Measurements from ENCODE around the gene RAPGEFL1.

The RAPGEFL1 gene

DNA sequence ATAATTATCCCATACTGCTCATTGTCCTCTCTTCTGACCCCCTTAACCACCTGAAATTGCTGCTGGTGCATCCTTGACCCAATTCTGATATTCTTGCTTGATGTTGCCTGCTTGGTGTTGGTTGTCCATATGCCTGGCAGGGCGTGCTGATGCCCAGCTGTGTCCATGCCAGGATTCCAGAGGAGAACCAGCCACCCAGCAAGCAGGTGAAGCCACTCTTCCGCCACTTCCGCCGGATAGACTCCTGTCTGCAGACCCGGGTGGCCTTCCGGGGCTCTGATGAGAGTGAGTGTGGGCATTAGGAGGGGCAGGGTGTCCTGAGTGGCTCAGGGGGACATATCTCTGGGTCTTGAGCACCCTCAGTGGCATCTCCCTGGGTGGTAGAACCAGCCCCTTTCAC, 11.4 kb downstream of the RAPGEFL1 start:
- Histone ChIP-seq H3F3A (ENCODE audit: control insufficient read depth, insufficient read depth) (0 out of 2 replicates have a peak, but pooled peaks cover 2% of the 10 kb centered on the region), H3K4me2 (ENCODE audit: low read length) (no peak overlapping the region), H3K27ac (ENCODE audit: low read depth, low read length) (no peak overlapping the region), H3K4me3 (ENCODE audit: low read length) (no peak overlapping the region), H3K4me1 (ENCODE audit: control insufficient read depth, low read length) (peaks cover 24% of the 10 kb centered on the region), H3K9me2 (replicated peaks; ENCODE audit: control insufficient read depth, low read length) (no peaks in the 10 kb centered on the region), H3K27me3 (ENCODE audit: control insufficient read depth, low read length) (no peaks in the 10 kb centered on the region), H3K79me2 (ENCODE audit: control insufficient read depth, low read length) (no peaks in the 10 kb centered on the region), H3K36me3 (ENCODE audit: control insufficient read depth, low read length) (no peaks in the 10 kb centered on the region), H3K9me3 (ENCODE audit: control insufficient read depth, insufficient read depth, low read length) (no peaks in the 10 kb centered on the region), H4K20me1 (ENCODE audit: control insufficient read depth, insufficient read depth, low read depth, low read length) (no peaks in the 10 kb centered on the region)
- TF ChIP-seq CTCF (IDR thresholded peaks at IDR 0.05; ENCODE audit: low read depth, low read length, poor library complexity, severe bottlenecking) (no peak), EZH2phosphoT487 (IDR thresholded peaks at IDR 0.05; ENCODE audit: borderline replicate concordance, low read length) (no peak)

GRCh38 chr17:40190197-40191021, 13.1 kb downstream of the RAPGEFL1 start:
- Histone ChIP-seq H3F3A (ENCODE audit: control insufficient read depth, insufficient read depth) (0 out of 2 replicates have a peak, but pooled peaks cover 2% of the 10 kb centered on the region), H3K9me3 (ENCODE audit: control insufficient read depth, insufficient read depth, low read length) (no peaks in the 10 kb centered on the region), H3K4me2 (ENCODE audit: low read length) (peak overlapping the region; percentile 72), H3K36me3 (ENCODE audit: control insufficient read depth, low read length) (no peaks in the 10 kb centered on the region), H3K27ac (ENCODE audit: low read depth, low read length) (no peak overlapping the region), H3K4me3 (ENCODE audit: low read length) (peak overlapping the region; percentile 22), H4K20me1 (ENCODE audit: control insufficient read depth, insufficient read depth, low read depth, low read length) (no peaks in the 10 kb centered on the region), H3K27me3 (ENCODE audit: control insufficient read depth, low read length) (no peaks in the 10 kb centered on the region), H3K79me2 (ENCODE audit: control insufficient read depth, low read length) (no peaks in the 10 kb centered on the region), H3K9me2 (replicated peaks; ENCODE audit: control insufficient read depth, low read length) (no peaks in the 10 kb centered on the region), H3K4me1 (ENCODE audit: control insufficient read depth, low read length) (peaks cover 34% of the 10 kb centered on the region)
- no peak for TF ChIP-seq EZH2phosphoT487 (IDR thresholded peaks at IDR 0.05; ENCODE audit: borderline replicate concordance, low read length)
- peak; percentile 64 for TF ChIP-seq CTCF (IDR thresholded peaks at IDR 0.05; ENCODE audit: low read depth, low read length, poor library complexity, severe bottlenecking)

GRCh38 chr17:40191237-40192208, 14.3 kb downstream of the RAPGEFL1 start:
- Histone ChIP-seq H3K79me2 (ENCODE audit: control insufficient read depth, low read length) (no peaks in the 10 kb centered on the region), H3F3A (ENCODE audit: control insufficient read depth, insufficient read depth) (0 out of 2 replicates have a peak, but pooled peaks cover 2% of the 10 kb centered on the region), H3K9me3 (ENCODE audit: control insufficient read depth, insufficient read depth, low read length) (no peaks in the 10 kb centered on the region), H3K9me2 (replicated peaks; ENCODE audit: control insufficient read depth, low read length) (no peaks in the 10 kb centered on the region), H3K36me3 (ENCODE audit: control insufficient read depth, low read length) (no peaks in the 10 kb centered on the region), H3K4me3 (ENCODE audit: low read length) (peak overlapping the region; percentile 73), H3K27me3 (ENCODE audit: control insufficient read depth, low read length) (no peaks in the 10 kb centered on the region), H3K4me1 (ENCODE audit: control insufficient read depth, low read length) (peaks cover 34% of the 10 kb centered on the region), H3K4me2 (ENCODE audit: low read length) (peak overlapping the region; percentile 72), H3K27ac (ENCODE audit: low read depth, low read length) (no peak overlapping the region), H4K20me1 (ENCODE audit: control insufficient read depth, insufficient read depth, low read depth, low read length) (no peaks in the 10 kb centered on the region)
- no peak for TF ChIP-seq EZH2phosphoT487 (IDR thresholded peaks at IDR 0.05; ENCODE audit: borderline replicate concordance, low read length)
- TF ChIP-seq CTCF (IDR thresholded peaks at IDR 0.05; ENCODE audit: low read depth, low read length, poor library complexity, severe bottlenecking), result peak; percentile 92
